Stimulated activated CD8-positive, alpha-beta memory T cell treated with anti-CD3 and anti-CD28 coated beads, Interleukin-4, amount 100 ng/mL, for 48 hours (primary cell): ENCODE data around the gene KRTAP5-6.

Experiments used
- DNase-seq: peaks from one replicate; pipeline ENCODE4 v3.0.0-alpha.2; 2020

KRTAP5-6 gene

DNA sequence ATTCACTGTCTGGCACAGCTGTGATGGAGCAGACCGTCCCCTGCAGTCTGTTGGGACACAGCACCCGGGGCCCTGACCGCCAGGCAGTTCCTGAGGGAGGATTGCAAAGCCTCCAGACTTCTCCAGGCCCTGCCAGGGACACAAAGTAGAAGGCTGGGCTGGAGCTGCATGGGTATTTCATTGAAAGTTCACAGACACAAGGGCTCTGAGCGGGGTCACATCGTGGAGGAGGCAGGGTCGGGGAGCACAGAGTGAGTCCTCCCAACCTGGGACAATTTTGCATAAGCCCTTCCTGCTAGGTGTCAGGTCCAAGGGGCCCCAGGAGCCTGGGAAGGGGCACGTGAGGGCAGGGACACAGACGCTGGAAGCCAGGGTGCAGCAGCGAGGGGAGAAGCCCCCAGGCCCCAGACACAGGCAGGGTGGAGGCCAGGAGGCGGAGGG, 37.7 kb downstream of the KRTAP5-6 start:
- DNase-seq = no peak

DNA sequence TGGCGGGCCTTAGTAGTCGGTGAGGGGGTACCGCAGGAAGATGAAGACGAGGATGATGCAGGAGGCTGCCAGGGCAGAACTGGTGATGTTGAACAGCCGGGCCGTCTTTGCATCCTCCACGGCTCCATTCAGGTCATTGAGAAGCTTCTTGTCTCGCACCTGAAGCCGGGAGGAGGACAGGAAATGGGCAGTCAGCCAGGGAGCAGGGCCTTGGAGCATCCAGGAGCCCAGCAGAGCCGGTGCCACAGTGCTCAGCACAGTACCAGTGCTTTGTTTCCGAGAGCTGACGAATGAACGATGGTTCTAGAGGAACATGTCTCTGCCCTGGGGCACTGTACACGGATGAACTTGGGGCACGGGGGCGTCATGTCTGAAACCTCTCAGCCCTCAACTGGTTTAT, 38.3 kb downstream of the KRTAP5-6 start:
- DNase-seq = no peak

GRCh38 chr11:1736447-1736992, 39.5 kb downstream of the KRTAP5-6 start:
- no peak for DNase-seq

DNA sequence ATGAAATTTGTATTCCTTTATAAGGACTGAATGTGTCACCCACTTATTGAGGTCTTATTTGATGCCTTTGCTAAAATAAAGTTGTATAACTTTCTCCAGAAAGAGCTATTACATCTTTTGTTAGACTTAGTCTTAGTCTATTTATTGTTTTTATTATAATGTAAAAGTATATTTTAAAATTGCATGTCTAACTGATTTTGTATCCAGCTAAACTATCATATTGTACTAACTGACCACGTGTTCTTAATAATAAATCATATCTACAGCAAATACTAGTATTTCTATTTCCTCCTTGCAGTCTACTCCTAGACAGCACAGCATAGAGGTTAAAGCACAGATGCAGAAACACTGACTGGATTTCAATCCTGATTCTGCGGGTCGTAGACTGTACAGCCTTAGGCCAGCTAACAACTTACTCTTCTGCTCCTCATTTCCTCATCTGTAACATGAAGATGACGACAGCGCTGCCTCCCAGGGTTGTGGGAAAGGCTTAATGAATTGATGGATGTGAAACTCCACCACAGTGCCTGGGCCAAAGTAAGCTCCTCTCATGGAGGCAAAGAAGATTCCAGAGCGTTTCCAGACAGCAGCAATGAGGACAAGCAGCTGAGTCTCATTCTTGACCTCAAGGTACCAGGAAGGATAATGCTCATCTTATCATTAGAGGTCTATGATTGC, 40.2 kb downstream of the KRTAP5-6 start:
- DNase-seq = no peak

- DNase-seq = no peak
Observed at GRCh38 chr11:1738380-1738779, 41.4 kb downstream of the KRTAP5-6 start.

DNA sequence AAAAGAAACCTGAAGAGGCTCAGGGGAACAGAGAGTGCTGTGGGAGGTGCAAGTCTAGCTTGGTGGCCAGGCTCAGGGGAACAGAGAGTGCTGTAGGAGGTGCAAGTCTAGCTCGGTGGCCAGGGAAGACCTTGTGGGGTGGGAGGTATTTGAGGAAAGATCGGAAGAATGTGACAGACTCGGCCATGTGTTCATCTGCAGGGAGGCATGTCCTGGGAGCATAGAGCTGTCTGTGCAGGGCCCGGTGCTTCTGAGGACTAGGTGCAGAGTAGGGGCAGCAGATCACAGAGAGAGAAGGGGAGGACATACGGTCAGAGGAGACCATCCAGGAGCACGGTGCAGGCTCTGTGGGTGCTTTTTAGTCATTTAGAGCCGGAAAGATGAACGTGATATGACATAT, 42.6 kb downstream of the KRTAP5-6 start:
- DNase-seq = no peak

DNA sequence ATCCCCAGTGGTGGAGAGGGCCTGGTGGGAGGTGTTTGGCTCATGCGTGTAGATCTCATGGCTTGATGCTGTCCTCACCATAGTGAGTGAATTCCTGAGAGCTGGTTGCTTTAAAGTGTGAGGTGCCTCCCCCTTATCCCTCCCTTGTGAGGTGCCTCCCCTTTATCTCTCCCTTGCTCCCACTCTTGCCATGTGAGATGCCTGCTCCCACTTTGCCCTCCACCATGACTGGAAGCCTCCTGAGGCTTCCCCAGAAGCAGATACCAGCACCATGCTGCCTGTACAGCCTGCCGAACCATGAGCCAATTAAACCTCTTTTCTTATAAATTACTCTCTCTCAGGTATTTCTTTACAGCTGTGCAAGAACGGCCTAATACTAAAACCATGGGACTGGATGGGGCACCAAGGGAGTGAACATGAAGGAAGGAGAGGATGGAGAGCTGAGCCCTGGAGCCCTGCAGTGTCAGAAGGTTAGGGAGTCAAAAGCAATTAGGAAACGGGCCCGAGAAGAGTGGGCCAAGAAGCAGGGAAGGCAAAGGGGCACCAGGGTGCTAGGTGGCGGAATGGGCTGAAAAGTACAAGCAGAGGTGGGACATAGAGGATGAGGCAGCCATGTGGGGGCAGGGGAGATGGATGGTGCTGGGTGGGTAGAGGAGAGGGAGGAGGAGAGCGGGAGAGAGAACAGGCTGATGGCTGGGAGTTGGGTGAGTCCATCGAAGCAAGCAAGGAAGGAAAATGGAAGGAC, 44.0 kb downstream of the KRTAP5-6 start:
- DNase-seq = no peak

DNA sequence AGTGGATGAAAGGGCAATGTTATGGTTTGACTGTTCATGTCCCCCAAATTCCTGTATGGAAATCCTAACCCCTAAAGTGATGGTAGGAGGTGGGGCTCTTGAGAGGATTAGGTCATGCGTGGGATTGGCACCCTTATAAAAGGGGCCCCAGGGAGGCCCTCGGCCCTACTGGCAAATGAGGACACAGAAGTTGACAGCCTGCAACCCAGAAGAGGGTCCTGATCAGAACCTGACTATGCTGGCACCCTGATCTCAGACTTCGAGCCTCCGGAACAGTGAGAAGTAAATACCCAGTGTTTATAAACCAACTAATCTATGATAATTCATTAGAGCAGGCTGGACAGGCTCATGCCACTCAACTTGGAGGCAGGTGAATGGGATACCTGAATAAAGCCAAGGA, 44.7 kb downstream of the KRTAP5-6 start:
- no peak for DNase-seq

DNA sequence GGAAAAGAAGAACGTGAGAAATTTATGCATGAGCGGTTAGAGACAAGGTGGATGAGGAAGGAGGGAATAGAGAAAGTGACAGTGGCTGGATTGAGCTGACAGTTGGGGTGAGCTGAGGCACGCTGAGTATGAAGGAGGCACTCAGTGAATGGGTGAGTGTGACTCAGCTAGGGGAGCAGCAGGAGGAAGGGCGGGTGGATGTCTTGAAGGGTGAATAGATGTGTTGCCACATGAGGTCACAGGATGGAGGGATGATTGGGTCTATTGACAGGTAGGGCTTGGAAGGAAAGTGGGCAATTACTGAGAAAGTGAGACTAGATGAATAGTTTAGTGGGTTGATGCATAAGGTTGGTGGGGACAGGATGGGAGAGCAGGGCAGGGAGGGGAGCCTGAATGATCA, 45.4 kb downstream of the KRTAP5-6 start:
- DNase-seq = no peak

- DNase-seq = no peak
Observed at GRCh38 chr11:1742869-1743584, 46.0 kb downstream of the KRTAP5-6 start.

- no peak for DNase-seq
Observed at GRCh38 chr11:1743585-1744136, 46.7 kb downstream of the KRTAP5-6 start.

- no peak for DNase-seq
Observed at GRCh38 chr11:1744137-1744886, 47.3 kb downstream of the KRTAP5-6 start.

DNA sequence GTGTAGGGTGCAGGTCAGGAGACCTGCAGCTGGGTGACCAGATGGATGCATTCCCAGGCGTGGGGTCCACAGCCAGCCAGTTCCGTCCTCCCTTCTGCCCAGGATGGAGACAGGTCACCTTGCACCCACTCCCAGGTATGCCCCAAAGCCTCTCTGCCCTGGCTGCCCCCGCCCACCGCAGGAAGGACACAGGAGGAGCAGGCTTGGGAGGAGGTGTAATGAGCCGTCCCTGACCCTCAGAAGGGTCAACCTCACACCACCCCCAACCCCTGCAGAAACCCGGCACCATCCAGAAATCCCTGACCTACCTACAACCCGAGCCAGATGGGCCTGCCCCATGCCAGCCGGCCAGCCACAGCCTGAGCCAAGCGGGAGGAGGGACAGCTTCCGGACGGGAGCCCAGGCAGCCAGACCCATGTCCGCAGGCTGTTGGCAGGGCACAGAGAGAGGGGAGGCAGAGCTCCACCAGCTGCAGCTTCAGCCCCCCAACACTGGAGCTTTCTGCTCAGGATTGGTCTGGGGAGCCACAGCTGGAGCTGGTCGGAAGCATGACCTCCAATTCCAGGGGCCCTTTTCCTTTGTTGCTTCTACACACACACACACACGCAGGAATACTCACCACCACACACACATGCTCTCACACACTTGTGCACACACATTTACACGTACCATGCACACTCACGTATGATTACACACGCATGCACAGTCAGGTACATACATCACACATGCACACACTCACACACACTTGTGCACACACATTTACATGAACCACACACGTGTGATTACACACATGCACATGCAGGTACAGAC, 48.1 kb downstream of the KRTAP5-6 start:
- no peak for DNase-seq

GRCh38 chr11:1745701-1746320, 48.8 kb downstream of the KRTAP5-6 start:
- no peak for DNase-seq

- no peak for DNase-seq
Observed at GRCh38 chr11:1746511-1746931, 49.5 kb downstream of the KRTAP5-6 start.

- DNase-seq = no peak
Observed at GRCh38 chr11:1746956-1747752, 50.2 kb downstream of the KRTAP5-6 start.
